ENCODE data around the gene C12orf75.
"Not testable (repeated sequence)": the region's sequence is repeated elsewhere in the genome, so short reads cannot be mapped to it uniquely, and the experiment has no call there.

The C12orf75 gene

DNA sequence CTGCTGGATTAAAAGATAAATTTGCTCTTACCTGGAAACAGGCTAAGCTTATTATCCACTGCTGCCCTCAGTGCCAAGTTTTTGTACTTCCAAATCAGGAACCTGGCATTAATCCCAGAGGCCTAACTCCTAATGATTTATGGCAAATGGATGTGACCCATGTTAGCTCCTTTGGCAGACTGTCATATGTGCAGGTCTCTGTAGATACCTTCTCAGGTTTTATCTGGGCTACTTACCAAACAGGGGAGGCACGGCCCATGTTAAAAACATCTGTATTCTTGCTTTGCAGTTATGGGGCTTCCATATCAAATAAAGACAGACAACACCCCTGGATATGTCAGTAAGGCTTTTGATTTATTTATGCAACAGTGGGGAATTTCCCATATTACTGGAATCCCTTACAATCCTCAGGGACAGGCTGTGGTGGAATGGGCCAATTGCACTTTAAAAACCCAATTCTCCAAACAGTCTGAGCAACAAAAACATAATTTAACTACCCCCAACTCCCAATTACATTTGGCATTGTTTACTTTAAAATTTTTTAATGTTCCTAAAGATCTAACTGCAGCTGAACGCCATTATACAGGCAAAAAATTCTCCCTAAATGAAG lies 19.9 kb upstream of the C12orf75 start:
- not testable (repeated sequence) for H3K4me2 ChIP-seq (ENCODE audit: low read length); H3K4me3 ChIP-seq (ENCODE audit: low read depth, low read length); H3K27me3 ChIP-seq (ENCODE audit: control insufficient read depth, insufficient read depth, low read length); H3K27ac ChIP-seq; H3K79me2 ChIP-seq; H3K9ac ChIP-seq; H3K9me3 ChIP-seq (ENCODE audit: control insufficient read depth, low read length); H3K36me3 ChIP-seq (ENCODE audit: control insufficient read depth, insufficient read depth, low read length); H3K4me1 ChIP-seq
- H2AFZ ChIP-seq: peak overlapping the region; percentile 30

DNA sequence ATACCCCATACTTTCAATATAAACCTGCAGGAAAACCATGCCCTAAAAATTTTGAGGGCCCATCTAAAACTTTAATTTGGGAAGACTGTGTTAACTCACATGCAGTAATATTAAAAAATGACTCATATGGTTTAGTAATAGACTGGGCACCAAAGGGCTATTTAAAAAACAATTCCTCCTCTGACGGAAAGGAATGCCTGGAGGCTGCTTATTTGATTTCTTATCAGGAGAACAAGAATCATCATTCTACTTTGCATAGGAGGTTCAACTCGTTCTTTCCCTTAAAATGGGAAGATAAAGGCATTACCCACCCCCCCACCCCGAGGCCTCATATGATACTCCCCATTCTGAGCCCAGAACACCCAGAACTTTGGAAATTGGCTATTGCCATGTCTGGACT lies 18.6 kb upstream of the C12orf75 start:
- not testable (repeated sequence) for H3K27me3 ChIP-seq (ENCODE audit: control insufficient read depth, insufficient read depth, low read length); H3K4me1 ChIP-seq; H3K36me3 ChIP-seq (ENCODE audit: control insufficient read depth, insufficient read depth, low read length); H3K4me2 ChIP-seq (ENCODE audit: low read length); H2AFZ ChIP-seq; H3K9ac ChIP-seq; H3K4me3 ChIP-seq (ENCODE audit: low read depth, low read length); H3K9me3 ChIP-seq (ENCODE audit: control insufficient read depth, low read length); H3K79me2 ChIP-seq; H3K27ac ChIP-seq

DNA sequence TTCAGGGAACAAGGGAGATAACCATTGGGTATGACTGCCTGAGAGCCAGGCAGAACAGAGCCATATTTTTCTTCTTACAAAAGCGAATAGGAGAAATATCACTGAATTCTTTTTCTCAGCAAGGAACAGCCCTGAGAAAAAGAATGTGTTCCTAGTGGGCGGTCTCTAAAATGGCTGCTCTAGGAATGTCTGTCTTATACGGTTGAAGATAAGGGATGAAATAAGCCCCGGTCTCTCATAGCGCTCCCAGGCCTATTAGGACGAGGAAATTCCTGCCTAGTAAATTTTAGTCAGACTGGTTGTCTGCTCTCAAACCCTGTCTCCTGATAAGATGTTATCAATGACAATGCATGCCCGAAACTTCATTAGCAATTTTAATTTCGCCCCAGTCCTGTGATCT lies 16.7 kb upstream of the C12orf75 start:
- H3K27me3 ChIP-seq (ENCODE audit: control insufficient read depth, insufficient read depth, low read length); H3K36me3 ChIP-seq (ENCODE audit: control insufficient read depth, insufficient read depth, low read length); H3K27ac ChIP-seq; H3K79me2 ChIP-seq; H2AFZ ChIP-seq; H3K9ac ChIP-seq; H3K4me1 ChIP-seq; H3K9me3 ChIP-seq (ENCODE audit: control insufficient read depth, low read length); H3K4me2 ChIP-seq (ENCODE audit: low read length); H3K4me3 ChIP-seq (ENCODE audit: low read depth, low read length): not testable (repeated sequence)

DNA sequence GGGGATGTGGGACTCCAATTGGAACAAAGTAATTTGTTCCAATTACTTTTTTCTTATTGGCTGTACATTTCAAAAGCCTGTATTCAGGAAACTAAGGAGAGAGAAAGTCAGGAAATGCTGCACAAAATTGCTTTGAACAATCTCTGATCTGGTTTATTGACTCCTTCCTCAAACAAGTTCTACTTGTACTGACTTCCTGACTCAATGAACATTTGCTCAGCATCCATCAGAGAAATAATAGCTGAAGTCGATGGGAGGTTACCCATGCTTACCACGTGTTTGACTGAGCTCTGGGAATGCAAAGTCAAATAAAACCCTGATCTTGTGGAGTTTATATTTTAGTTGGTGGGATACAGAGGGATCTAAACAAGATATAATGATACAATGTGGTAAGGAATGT lies 15.4 kb upstream of the C12orf75 start:
- H2AFZ ChIP-seq: no peak overlapping the region
- no peak overlapping the region for H3K4me2 ChIP-seq (ENCODE audit: low read length)
- H3K36me3 ChIP-seq (ENCODE audit: control insufficient read depth, insufficient read depth, low read length): no peaks in the 10 kb centered on the region
- no peak overlapping the region for H3K27ac ChIP-seq
- no peak overlapping the region for H3K9ac ChIP-seq
- H3K79me2 ChIP-seq: no peaks in the 10 kb centered on the region
- TF ChIP-seq, protein P1, sequence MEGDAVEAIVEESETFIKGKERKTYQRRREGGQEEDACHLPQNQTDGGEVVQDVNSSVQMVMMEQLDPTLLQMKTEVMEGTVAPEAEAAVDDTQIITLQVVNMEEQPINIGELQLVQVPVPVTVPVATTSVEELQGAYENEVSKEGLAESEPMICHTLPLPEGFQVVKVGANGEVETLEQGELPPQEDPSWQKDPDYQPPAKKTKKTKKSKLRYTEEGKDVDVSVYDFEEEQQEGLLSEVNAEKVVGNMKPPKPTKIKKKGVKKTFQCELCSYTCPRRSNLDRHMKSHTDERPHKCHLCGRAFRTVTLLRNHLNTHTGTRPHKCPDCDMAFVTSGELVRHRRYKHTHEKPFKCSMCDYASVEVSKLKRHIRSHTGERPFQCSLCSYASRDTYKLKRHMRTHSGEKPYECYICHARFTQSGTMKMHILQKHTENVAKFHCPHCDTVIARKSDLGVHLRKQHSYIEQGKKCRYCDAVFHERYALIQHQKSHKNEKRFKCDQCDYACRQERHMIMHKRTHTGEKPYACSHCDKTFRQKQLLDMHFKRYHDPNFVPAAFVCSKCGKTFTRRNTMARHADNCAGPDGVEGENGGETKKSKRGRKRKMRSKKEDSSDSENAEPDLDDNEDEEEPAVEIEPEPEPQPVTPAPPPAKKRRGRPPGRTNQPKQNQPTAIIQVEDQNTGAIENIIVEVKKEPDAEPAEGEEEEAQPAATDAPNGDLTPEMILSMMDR (IDR thresholded peaks at IDR 0.05): no peak
- H3K4me1 ChIP-seq: peaks cover 4% of the 10 kb centered on the region
- no peaks in the 10 kb centered on the region for H3K9me3 ChIP-seq (ENCODE audit: control insufficient read depth, low read length)
- H3K4me3 ChIP-seq (ENCODE audit: low read depth, low read length): no peak overlapping the region
- no peaks in the 10 kb centered on the region for H3K27me3 ChIP-seq (ENCODE audit: control insufficient read depth, insufficient read depth, low read length)

DNA sequence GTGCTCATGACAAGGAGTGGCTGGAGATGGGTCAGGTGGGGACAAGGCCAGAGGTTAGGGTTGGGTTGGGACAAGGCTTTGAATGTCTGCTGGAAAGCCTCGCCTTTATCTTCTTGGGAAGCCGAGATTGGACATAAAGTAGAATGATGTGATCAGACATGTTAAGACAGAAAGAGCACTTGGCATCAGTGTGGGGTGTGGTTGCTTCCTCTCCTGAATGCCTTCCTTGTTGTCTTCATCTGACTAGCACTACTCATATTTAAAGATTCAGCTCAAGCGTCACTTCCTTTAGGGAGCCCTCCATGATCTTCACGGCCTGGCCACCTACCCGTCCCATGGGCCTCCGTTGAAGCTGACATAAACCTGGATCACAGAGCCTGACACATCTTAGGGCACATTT lies 14.8 kb upstream of the C12orf75 start:
- no peaks in the 10 kb centered on the region for H3K9me3 ChIP-seq (ENCODE audit: control insufficient read depth, low read length)
- TF ChIP-seq, protein P1 (IDR thresholded peaks at IDR 0.05): no peak
- H3K27me3 ChIP-seq (ENCODE audit: control insufficient read depth, insufficient read depth, low read length): no peaks in the 10 kb centered on the region
- no peaks in the 10 kb centered on the region for H3K79me2 ChIP-seq
- H2AFZ ChIP-seq: no peak overlapping the region
- no peak overlapping the region for H3K9ac ChIP-seq
- no peak overlapping the region for H3K4me2 ChIP-seq (ENCODE audit: low read length)
- H3K4me3 ChIP-seq (ENCODE audit: low read depth, low read length): no peak overlapping the region
- H3K27ac ChIP-seq: no peak overlapping the region
- H3K4me1 ChIP-seq: peaks cover 4% of the 10 kb centered on the region
- H3K36me3 ChIP-seq (ENCODE audit: control insufficient read depth, insufficient read depth, low read length): no peaks in the 10 kb centered on the region

DNA sequence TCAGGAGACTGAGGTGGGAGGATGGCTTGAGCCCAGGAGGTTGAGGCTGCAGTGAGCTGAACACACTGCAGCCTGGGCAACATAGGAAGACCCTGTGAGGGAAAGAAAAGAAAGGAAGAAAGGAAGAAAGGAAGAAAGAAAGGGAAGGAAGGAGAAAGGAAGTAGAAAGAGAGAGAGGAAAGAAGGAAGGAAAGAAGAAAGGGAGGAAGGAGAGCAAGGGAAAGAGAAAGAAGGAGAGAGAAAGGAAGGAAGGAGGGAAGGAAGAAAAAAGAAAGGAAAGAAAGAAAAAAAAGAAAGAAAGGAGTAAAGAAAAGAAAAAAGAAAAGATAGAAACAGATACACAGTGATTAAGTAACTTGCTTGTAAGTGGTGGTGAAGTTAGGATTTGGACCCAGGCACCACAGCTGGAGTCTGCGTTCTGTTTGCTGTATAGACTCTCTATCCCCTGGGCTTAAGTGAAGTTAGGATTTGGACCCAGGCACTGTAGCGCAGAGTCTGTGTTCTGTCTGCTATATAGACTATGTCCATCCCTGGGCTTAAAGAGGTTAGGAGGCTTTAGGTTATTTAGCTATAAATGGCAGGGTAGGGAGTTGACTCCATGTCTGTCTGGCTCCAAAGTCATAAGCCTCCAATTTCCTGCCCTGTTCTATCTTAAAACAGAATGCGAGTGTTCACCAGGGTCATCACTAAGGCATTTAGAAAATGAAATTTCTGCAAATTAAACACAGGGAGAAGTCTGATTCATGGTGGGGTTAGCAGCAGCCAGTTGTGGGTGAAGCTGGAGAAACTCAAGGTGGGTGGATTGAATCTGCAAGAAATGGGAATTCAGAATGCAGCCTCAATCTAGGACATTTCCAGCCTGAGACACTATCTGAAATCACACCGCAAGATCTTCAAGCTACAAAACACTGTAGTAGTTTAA lies 13.3 kb upstream of the C12orf75 start:
- H3K4me3 ChIP-seq (ENCODE audit: low read depth, low read length): no peak overlapping the region

More for the DNA sequence above, 13.3 kb upstream of the C12orf75 start:
- H3K9me3 ChIP-seq (ENCODE audit: control insufficient read depth, low read length): no peaks in the 10 kb centered on the region
- no peaks in the 10 kb centered on the region for H3K27me3 ChIP-seq (ENCODE audit: control insufficient read depth, insufficient read depth, low read length)
- H3K4me1 ChIP-seq: no peaks in the 10 kb centered on the region
- TF ChIP-seq, protein P1 (IDR thresholded peaks at IDR 0.05): no peak
- no peaks in the 10 kb centered on the region for H3K79me2 ChIP-seq
- H3K4me2 ChIP-seq (ENCODE audit: low read length): no peak overlapping the region
- H3K27ac ChIP-seq: no peak overlapping the region
- no peak overlapping the region for H2AFZ ChIP-seq
- no peaks in the 10 kb centered on the region for H3K36me3 ChIP-seq (ENCODE audit: control insufficient read depth, insufficient read depth, low read length)
- no peak overlapping the region for H3K9ac ChIP-seq
